ENCODE data around the gene NOTCH4. TPM values are rescaled to one million over a fixed set of nuclear protein-coding genes. Genes with fewer than 3 reads are reported as not detected.

The NOTCH4 gene
- total and polyA plus RNA-seq, 9 of the 15 experiments (the other 6 are each of a cell fraction or from before 2014, with no cell fraction given), result 0.24 to 4.3 (median 1.7) TPM

- TF ChIP-seq ZNF639 (CRISPR knock-in tag; conservative IDR thresholded peaks at IDR 0.05 in 1 of 2, IDR thresholded peaks at IDR 0.05 in 1 of 2), result no peak
- TF ChIP-seq ZNF77 (CRISPR knock-in tag; IDR thresholded peaks at IDR 0.05), result no peak
- no peak for TF ChIP-seq ZNF175 (CRISPR knock-in tag; IDR thresholded peaks at IDR 0.05; ENCODE audit: low read depth)
- TF ChIP-seq PML (IDR thresholded peaks at IDR 0.05; ENCODE audit: low read length), result no peak
- no peak for TF ChIP-seq ZKSCAN8 (CRISPR knock-in tag; IDR thresholded peaks at IDR 0.05)
- no peak for TF ChIP-seq PHF20 (IDR thresholded peaks at IDR 0.05; ENCODE audit: partially characterized antibody)
- 0 out of 2 replicates have a peak, but pooled peaks have one; percentile 39 for TF ChIP-seq SMAD4 (CRISPR knock-in tag; conservative IDR thresholded peaks at IDR 0.05)
- no peak for TF ChIP-seq ZNF165 (CRISPR knock-in tag; IDR thresholded peaks at IDR 0.05; ENCODE audit: borderline replicate concordance)
- TF ChIP-seq ZNF780A (CRISPR knock-in tag; IDR thresholded peaks at IDR 0.05), result no peak
- TF ChIP-seq ZNF184 (CRISPR knock-in tag; IDR thresholded peaks at IDR 0.05), result no peak
- peak; percentile 30; the same call in 1 of the 2 replicates for TF ChIP-seq CTBP1 (IDR thresholded peaks at IDR 0.05; ENCODE audit: borderline replicate concordance)
- TF ChIP-seq EZH2 (IDR thresholded peaks at IDR 0.05; ENCODE audit: borderline replicate concordance, low read depth, low read length), result no peak
- 0 out of 2 replicates have a peak, but pooled peaks have one; percentile 23 for TF ChIP-seq HSF4 (CRISPR knock-in tag; IDR thresholded peaks at IDR 0.05; ENCODE audit: borderline replicate concordance)
- TF ChIP-seq ZKSCAN3 (CRISPR knock-in tag; IDR thresholded peaks at IDR 0.05), result no peak
- TF ChIP-seq RERE (CRISPR knock-in tag; IDR thresholded peaks at IDR 0.05; ENCODE audit: borderline replicate concordance), result no peak
- no peak for TF ChIP-seq HES1 (IDR thresholded peaks at IDR 0.05; ENCODE audit: low read depth)
- no peak for TF ChIP-seq SREBF1 (IDR thresholded peaks at IDR 0.05; ENCODE audit: borderline replicate concordance, low read depth, low read length)
- TF ChIP-seq CHAMP1 (IDR thresholded peaks at IDR 0.05), result no peak
Measured at GRCh38 chr6:32216285-32216684, 7.6 kb downstream of the NOTCH4 start (continued).

Measured in K562 (cell line).